T-helper 1 cell treated with Interleukin-12 subunit alpha and Interleukin-12 subunit beta and Interleukin-4 antibody, amounts not matched to agents 30 ng/mL and 1 ng/mL, for 36 hours (primary cell): Measurements from ENCODE around the gene KCNK17. TPM values are rescaled to one million over a fixed set of nuclear protein-coding genes. Genes with fewer than 3 reads are reported as not detected.

ENCODE experiments used
- intact Hi-C: fragments of 100-400 bp; cut with micrococcal nuclease; formaldehyde crosslinking; loops from one replicate; pipeline ENCODE4 v1.15.1; 2024
- total RNA-seq: library from RNA; stranded (reverse); gene quantifications from 2 replicates; pipeline ENCODE4 v1.2.3, GENCODE V29; 2022

Gene KCNK17
- total RNA-seq, 1 donor from 2014 or later, result not detected

DNA sequence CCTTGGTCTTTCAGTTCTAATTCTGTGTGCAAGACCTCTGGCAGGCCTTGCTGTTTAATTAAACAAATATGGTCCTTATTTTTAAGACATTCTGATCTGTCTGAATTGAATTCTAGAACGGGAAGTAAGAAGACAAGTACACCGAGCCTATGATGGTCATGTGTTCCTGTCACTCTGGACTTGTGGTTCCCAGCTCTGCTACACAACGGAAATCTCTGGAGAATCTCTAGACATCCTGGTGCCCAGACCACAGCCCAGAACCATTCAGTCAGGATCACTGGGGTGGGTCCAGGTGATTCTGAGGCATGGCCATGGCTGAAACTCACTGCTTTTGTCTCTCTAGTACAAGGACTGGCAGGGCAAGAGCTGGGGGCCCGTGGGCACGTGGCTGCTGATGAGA is 24.2 kb upstream of the KCNK17 start:
- intact Hi-C loops, result no loop called here

GRCh38 chr6:39335780-39336545 is 21.7 kb upstream of the KCNK17 start:
- intact Hi-C loops, result no loop called here

GRCh38 chr6:39333644-39334438 is 19.6 kb upstream of the KCNK17 start:
- intact Hi-C loops, result no loop called here

- intact Hi-C loops, result no loop called here
Observed at GRCh38 chr6:39330476-39330875, 16.3 kb upstream of the KCNK17 start.

DNA sequence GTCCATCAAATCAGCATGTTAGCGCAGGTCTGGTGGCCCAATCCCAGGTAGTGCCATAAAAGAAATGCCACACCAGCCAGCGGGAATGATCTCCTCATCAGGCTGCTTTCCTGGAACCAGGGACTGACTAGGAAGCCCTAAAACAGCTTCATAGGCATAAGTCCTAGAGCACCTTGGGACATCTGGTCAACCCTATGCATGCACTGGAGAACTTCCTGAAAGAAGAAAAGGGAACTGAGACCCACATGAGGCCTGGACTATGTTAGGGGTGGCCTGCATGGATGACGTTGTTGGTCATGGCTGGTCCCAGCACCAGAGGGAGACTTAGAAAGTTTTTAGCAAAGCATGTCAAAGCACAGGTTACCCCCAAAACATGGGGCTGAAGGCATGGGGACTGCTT is 15.8 kb upstream of the KCNK17 start:
- intact Hi-C loops, result no loop called here

GRCh38 chr6:39328066-39328465 is 13.8 kb upstream of the KCNK17 start:
- intact Hi-C loops, result no loop called here

GRCh38 chr6:39327507-39327906 is 13.3 kb upstream of the KCNK17 start:
- intact Hi-C loops, result no loop called here

- intact Hi-C loops, result no loop called here
Observed at GRCh38 chr6:39322306-39322850, 8.2 kb upstream of the KCNK17 start, which contains the start of gene KCNK16. TSS of gene KCNK16 (minus strand) at chr6:39322702. CDS start at chr6:39322540, 162 bp downstream.

DNA sequence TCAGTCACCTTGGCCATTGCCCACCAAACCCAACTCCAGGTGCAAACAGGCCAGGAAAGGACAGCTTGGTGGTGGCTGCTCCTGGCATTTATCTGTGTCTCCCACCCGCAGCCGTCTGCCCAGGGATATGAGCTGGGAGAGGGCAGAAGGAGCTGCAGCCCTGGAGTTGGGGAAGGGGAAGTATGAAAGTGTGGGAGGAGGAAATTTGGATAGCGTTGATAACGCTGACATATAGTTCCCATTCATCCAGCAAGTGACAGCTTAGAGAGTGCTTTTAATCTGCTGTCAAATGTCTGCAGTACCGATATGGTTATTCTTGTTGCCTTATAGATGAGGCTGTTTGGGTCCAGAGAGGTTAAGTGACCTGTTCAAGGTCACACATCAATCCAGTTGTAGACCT is 7.5 kb upstream of the KCNK17 start:
- intact Hi-C loops, result no loop called here

- intact Hi-C loops, result no loop called here
Observed at GRCh38 chr6:39320363-39320984, 6.3 kb upstream of the KCNK17 start.

DNA sequence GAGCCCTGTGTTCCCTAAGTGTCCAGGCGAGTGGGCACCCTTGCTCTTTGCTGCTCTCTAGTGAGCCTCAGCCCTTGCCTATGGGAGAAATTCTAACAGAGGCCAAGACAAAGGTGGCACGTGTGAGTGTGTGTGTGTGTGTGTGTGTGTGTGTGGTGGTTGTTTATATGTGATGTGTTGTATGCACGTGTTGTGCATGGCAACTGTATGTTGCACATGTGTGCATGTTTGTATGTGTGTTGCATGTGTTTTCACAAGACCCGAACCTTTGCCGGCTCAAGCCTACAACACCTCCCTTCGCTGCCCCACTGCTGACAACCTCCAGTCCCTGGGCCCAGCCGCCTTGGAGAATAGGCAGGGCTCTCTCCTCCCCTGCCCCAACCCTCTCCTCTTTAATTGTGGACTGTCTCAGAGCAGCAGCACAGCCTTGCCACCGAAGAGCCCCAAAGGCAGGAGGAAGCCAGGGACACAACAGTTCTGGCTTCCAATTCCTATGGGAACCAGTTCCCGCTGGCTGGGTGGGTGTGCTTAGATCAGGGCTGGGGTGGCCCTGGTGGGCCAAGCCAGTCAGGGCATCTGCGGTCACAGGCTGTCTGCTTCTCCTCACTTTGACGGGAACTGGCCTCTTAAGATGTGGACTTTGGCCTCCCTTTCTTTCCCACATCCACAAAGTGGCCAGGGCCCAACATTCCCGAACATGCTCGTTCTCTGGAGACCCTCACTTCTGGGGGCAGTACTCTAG is 5.6 kb upstream of the KCNK17 start:
- intact Hi-C loops, result no loop called here

GRCh38 chr6:39317256-39317655 is 3.0 kb upstream of the KCNK17 start:
- intact Hi-C loops, result no loop called here

DNA sequence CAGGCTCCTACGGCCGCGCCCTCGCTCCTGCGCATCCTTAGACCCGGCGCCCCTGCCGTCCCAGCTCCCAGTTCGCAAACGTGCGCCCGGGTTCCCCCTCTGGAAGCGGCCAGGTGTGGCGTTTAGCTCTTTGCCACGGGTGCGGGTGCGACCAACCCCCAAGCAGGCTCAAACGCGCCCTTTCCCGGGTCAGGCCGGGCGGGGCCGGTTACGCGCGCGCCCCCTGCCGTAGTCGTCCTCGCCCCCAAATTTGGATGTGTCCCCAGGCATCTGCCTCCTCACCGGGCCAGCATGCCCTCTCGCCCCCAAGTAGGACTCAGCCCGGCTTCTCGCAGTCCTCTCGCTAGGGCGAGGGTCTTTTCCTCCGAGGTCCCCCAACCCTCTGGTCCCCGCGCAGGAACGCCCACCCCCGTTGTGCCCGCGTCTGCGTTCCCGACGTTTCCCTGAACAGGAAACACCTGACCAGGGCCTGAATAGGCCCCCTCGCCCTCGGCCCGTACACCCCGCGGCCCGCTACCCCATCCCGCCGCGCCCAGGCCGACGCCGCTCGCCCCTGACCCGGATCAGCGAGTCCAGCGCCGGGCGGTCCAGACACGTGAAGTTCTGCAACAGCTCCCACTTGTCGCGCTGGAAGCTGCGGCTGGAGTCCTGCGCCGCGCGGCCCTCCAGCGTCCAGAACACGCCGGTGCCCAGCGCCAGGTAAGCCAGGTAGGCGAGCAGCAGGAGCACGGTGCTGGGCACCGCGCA is 520 bp downstream of the KCNK17 start:
- intact Hi-C loops, result no loop called here

- intact Hi-C loops, result no loop called here
Observed at GRCh38 chr6:39312912-39313525, 1.2 kb downstream of the KCNK17 start.

- intact Hi-C loops, result loop anchor here (1.0 kb wide), 3 partner anchors 144 to 438 kb away; no protein-coding TSS in a partner anchor
Observed at GRCh38 chr6:39310542-39310941, 3.7 kb downstream of the KCNK17 start.

- intact Hi-C loops, result loop anchor here (1.0 kb wide), 4 partner anchors 144 to 438 kb away; no protein-coding TSS in a partner anchor
Observed at GRCh38 chr6:39309942-39310531, 4.2 kb downstream of the KCNK17 start.

DNA sequence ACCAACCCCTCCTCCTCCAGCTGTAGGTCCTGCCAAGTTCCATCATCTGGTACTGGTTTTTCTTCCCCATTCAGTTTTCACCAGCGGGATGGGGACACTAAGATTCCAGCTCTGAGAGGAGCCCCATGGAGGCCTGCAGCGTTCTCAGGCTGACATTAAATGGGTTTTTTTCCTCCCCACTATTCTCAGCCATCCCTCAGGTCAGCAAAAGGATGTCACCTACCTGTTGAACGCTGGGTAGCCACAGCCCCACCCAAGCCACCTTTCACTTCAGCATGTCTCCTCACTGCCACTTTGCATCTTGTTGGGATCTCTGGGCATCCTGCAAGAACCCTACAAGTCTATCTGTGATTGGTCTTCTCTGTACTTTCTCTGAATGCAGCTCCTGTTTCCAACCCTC is 6.8 kb downstream of the KCNK17 start:
- intact Hi-C loops, result no loop called here

- intact Hi-C loops, result no loop called here
Observed at GRCh38 chr6:39304951-39305350, 9.3 kb downstream of the KCNK17 start.

GRCh38 chr6:39303425-39304153 is 10.6 kb downstream of the KCNK17 start:
- intact Hi-C loops, result loop anchor here (1.0 kb wide), 7 partner anchors 74 to 431 kb away; partner anchors contain the start of gene KCNK5
